Measurements from ENCODE around the gene UNC5C. TPM values are rescaled to one million over a fixed set of nuclear protein-coding genes. Genes with fewer than 3 reads are reported as not detected.

UNC5C gene
- polyA plus RNA-seq, 1 of the 3 experiments (the other 2 are of a cell fraction): 3.3 TPM

DNA sequence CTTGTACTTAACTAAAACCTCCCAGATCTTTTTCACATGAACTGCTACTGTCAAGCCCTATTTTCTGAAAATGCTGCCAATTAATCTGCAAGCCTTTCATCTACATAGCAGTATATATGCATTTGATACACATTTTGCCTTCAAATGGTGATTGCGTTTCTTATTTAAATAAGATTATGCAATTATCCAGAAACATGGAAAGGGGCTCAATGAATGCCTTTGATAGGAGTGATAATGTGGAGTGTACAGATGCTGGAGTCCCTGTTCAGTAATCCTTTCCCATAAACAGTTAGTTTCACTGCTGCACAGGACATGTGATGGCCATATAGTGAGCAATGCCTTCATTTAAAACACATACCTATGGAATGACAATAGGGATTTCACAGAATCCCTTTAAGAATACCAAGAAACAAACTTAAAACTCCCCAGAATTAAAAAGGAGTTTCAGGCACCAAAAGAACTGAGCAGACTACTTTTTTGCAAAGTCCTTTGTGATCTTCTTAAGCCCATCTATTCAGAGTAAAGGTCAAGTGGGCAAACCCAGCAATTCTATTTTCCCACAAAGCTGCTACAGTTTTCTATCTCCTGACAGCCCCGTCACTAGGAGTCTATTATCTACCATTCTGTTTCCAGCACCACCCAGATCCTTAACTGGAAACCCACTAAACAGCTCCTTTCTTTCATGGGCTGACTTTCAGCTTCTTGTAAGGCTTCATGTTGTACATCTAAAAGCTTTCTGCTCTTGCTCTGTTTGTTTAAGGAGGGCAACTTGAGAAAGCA, 120.3 kb downstream of the UNC5C start:
- Histone ChIP-seq H3K79me2 (ENCODE audit: insufficient read depth) (no peaks in the 10 kb centered on the region), H3K9me3 (no peaks in the 10 kb centered on the region), H3K4me2 (no peak overlapping the region), H3K4me1 (ENCODE audit: control insufficient read depth in 1 of 2, insufficient read depth in 2 of 2, low read depth in 1 of 2, low read length in 1 of 2) (peaks cover 0 to 22% of the 10 kb centered on the region in 2 experiments; a peak in 2 of 4 replicates), H3K27ac (ENCODE audit: low read depth in 2 of 2, low read length in 1 of 2) (peak overlapping the region in 1 of 2 experiments; percentile 85; a peak in 2 of 4 replicates), H3K9ac (no peak overlapping the region), H3F3A (replicated peaks; ENCODE audit: insufficient read depth) (no peaks in the 10 kb centered on the region), H3K9me2 (no peaks in the 10 kb centered on the region), H3K27me3 (ENCODE audit: insufficient read depth) (no peaks in the 10 kb centered on the region), H3K36me3 (replicated peaks in 1 of 2; ENCODE audit: control insufficient read depth in 1 of 2, insufficient read depth in 2 of 2, low read length in 1 of 2) (peaks cover 0 to 2% of the 10 kb centered on the region in 2 experiments), H3K4me3 (ENCODE audit: low read depth in 2 of 2, low read length in 1 of 2) (no peak overlapping the region), H4K20me1 (ENCODE audit: insufficient read depth) (no peaks in the 10 kb centered on the region), H2AFZ (ENCODE audit: low read depth) (no peak overlapping the region)
- DNase-seq: peak; percentile 48
- POLR2A ChIA-PET: no interaction called here
- CTCF ChIA-PET: interaction anchor here (0.6 to 0.8 kb wide), 2 partner anchors 51 to 599 kb away, joined by 3 read pairs; no protein-coding TSS in a partner anchor
- WGBS (ENCODE audit: low lambda C conversion rate): 65% methylated on average over 2 of the region's 2 CpGs
- TF ChIP-seq RCOR1 (IDR thresholded peaks at IDR 0.05; ENCODE audit: low read length) (peak; percentile 71), TCF12 (IDR thresholded peaks at IDR 0.05) (no peak), RAD21 (IDR thresholded peaks at IDR 0.05; ENCODE audit: low read length) (0 out of 2 replicates have a peak, but pooled peaks have one; percentile 8), EZH2phosphoT487 (IDR thresholded peaks at IDR 0.05; ENCODE audit: borderline replicate concordance, low read depth) (no peak), MXI1 (IDR thresholded peaks at IDR 0.05; ENCODE audit: low read depth, low read length) (peak; percentile 37; the same call in 1 of the 2 replicates), FOXJ3 (CRISPR knock-in tag; IDR thresholded peaks at IDR 0.05) (peak; percentile 69), GATA2 (CRISPR knock-in tag; IDR thresholded peaks at IDR 0.05) (peak; percentile 75), MEF2A (IDR thresholded peaks at IDR 0.05; ENCODE audit: borderline replicate concordance, low read depth) (no peak), EP300 (IDR thresholded peaks at IDR 0.05; ENCODE audit: borderline replicate concordance in 1 of 2, low read depth in 1 of 2, low read length in 1 of 2) (peak in 1 of 2 experiments; percentile 73; a peak in 2 of 4 replicates), ELF1 (IDR thresholded peaks at IDR 0.05) (no peak), CHD2 (IDR thresholded peaks at IDR 0.05; ENCODE audit: low read length, partially characterized antibody) (peak; percentile 9)

DNA sequence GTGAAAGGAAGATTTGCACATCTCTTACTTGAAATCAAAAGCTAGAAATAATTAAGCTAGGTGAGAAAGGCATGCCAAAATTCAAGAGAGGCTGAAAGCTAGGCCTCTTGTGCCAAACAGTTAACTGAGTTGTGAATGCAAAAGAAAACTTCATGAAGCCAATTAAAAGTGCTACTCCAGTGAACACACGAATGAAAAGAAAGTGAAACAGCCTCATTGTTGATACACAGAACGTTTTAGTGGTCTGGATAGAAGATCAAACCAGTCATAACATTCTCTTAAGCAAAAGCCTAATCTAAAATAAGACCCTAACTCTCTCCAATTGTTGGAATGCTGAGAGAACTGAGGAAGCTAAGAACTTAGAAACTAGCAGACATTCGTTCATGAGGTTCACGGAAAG, 122.3 kb downstream of the UNC5C start:
- no peak overlapping the region for H2AFZ ChIP-seq (ENCODE audit: low read depth)
- H3K9me2 ChIP-seq: no peaks in the 10 kb centered on the region
- H3K36me3 ChIP-seq (replicated peaks in 1 of 2; ENCODE audit: control insufficient read depth in 1 of 2, insufficient read depth in 2 of 2, low read length in 1 of 2): peaks cover 0 to 2% of the 10 kb centered on the region in 2 experiments
- H3K27me3 ChIP-seq (ENCODE audit: insufficient read depth): no peaks in the 10 kb centered on the region
- no peaks in the 10 kb centered on the region for H3F3A ChIP-seq (replicated peaks; ENCODE audit: insufficient read depth)
- H3K4me3 ChIP-seq (ENCODE audit: low read depth in 2 of 2, low read length in 1 of 2): no peak overlapping the region
- 72% methylated on average over 4 of the region's 4 CpGs for WGBS (ENCODE audit: low lambda C conversion rate)
- ChIA-PET CTCF (no interaction called here), POLR2A (no interaction called here)
- H4K20me1 ChIP-seq (ENCODE audit: insufficient read depth): no peaks in the 10 kb centered on the region
- no peak for DNase-seq
- H3K4me2 ChIP-seq: no peak overlapping the region
- H3K9me3 ChIP-seq: no peaks in the 10 kb centered on the region
- peaks cover 0 to 28% of the 10 kb centered on the region in 2 experiments; a peak in 2 of 4 replicates for H3K4me1 ChIP-seq (ENCODE audit: control insufficient read depth in 1 of 2, insufficient read depth in 2 of 2, low read depth in 1 of 2, low read length in 1 of 2)
- no peak overlapping the region for H3K9ac ChIP-seq
- H3K79me2 ChIP-seq (ENCODE audit: insufficient read depth): no peaks in the 10 kb centered on the region
- H3K27ac ChIP-seq (ENCODE audit: low read depth in 2 of 2, low read length in 1 of 2): peak overlapping the region in 1 of 2 experiments; percentile 19; a peak in 1 of 4 replicates
- TF ChIP-seq TEAD4 (IDR thresholded peaks at IDR 0.05; ENCODE audit: borderline replicate concordance, insufficient read depth): no peak
- TF ChIP-seq CHD2 (IDR thresholded peaks at IDR 0.05; ENCODE audit: low read length, partially characterized antibody): no peak
- TF ChIP-seq IRF3 (IDR thresholded peaks at IDR 0.05; ENCODE audit: low read depth, low read length): no peak
- no peak for TF ChIP-seq GABPA (IDR thresholded peaks at IDR 0.05; ENCODE audit: low read depth)
- TF ChIP-seq RAD21 (IDR thresholded peaks at IDR 0.05; ENCODE audit: low read length): no peak
- TF ChIP-seq REST (IDR thresholded peaks at IDR 0.05; ENCODE audit: low read depth, low read length): no peak
- TF ChIP-seq, protein P1, sequence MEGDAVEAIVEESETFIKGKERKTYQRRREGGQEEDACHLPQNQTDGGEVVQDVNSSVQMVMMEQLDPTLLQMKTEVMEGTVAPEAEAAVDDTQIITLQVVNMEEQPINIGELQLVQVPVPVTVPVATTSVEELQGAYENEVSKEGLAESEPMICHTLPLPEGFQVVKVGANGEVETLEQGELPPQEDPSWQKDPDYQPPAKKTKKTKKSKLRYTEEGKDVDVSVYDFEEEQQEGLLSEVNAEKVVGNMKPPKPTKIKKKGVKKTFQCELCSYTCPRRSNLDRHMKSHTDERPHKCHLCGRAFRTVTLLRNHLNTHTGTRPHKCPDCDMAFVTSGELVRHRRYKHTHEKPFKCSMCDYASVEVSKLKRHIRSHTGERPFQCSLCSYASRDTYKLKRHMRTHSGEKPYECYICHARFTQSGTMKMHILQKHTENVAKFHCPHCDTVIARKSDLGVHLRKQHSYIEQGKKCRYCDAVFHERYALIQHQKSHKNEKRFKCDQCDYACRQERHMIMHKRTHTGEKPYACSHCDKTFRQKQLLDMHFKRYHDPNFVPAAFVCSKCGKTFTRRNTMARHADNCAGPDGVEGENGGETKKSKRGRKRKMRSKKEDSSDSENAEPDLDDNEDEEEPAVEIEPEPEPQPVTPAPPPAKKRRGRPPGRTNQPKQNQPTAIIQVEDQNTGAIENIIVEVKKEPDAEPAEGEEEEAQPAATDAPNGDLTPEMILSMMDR (IDR thresholded peaks at IDR 0.05): no peak
- TF ChIP-seq MEF2A (IDR thresholded peaks at IDR 0.05; ENCODE audit: borderline replicate concordance, low read depth): no peak
- TF ChIP-seq, protein P2, sequence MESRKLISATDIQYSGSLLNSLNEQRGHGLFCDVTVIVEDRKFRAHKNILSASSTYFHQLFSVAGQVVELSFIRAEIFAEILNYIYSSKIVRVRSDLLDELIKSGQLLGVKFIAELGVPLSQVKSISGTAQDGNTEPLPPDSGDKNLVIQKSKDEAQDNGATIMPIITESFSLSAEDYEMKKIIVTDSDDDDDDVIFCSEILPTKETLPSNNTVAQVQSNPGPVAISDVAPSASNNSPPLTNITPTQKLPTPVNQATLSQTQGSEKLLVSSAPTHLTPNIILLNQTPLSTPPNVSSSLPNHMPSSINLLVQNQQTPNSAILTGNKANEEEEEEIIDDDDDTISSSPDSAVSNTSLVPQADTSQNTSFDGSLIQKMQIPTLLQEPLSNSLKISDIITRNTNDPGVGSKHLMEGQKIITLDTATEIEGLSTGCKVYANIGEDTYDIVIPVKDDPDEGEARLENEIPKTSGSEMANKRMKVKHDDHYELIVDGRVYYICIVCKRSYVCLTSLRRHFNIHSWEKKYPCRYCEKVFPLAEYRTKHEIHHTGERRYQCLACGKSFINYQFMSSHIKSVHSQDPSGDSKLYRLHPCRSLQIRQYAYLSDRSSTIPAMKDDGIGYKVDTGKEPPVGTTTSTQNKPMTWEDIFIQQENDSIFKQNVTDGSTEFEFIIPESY (IDR thresholded peaks at IDR 0.05; ENCODE audit: borderline replicate concordance, low read depth): no peak
- TF ChIP-seq FOXJ3 (CRISPR knock-in tag; IDR thresholded peaks at IDR 0.05): no peak
